Measurements from ENCODE around the gene PIM1.
A peak's percentile ranks its signal among the peaks of the same experiment; 100 is the strongest.
"Not testable (repeated sequence)": the region's sequence is repeated elsewhere in the genome, so short reads cannot be mapped to it uniquely, and the experiment has no call there.

Gene PIM1

DNA sequence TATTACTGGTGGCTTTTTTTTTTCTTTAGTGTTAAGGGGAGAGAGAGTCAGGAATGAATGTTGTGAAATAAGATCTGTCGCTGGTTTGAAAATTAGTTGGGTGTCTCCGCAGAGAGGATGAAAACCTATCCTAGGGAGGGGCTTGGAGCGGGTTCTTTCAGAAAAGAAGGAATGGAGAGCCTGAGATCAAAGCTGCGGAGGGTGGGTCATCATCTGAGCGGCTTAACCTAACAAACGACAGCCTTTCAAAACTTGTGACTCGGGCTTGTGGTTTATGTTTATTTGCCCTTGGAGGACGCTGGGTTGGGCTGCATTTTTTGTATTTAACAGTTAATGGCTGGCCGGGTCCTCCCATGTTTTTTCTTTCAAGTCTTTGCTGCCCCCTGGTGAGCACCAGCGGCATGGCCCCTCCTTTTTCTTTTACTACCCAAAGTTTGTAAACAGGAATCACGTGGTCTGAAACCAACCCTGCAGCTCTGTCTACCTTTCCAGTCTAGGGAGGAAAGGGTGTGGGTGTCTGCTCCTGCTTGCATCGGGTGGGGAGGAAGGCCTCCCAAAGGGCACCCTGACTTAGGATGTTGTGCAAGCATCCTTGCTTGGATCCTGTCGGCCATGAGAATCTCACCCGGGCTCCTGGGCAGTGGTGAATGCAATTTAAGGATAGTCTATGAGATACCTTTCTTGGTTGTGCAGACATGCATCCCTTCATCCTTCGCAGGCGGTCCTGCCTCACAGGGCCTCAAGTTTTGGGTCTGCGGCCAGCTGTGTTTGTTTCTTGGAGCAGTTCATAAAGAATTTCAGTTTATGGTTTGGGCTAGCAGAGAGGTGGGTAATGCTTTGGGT, 2.2 kb downstream of the PIM1 start:
- peak; percentile 56 for DNase-seq

DNA sequence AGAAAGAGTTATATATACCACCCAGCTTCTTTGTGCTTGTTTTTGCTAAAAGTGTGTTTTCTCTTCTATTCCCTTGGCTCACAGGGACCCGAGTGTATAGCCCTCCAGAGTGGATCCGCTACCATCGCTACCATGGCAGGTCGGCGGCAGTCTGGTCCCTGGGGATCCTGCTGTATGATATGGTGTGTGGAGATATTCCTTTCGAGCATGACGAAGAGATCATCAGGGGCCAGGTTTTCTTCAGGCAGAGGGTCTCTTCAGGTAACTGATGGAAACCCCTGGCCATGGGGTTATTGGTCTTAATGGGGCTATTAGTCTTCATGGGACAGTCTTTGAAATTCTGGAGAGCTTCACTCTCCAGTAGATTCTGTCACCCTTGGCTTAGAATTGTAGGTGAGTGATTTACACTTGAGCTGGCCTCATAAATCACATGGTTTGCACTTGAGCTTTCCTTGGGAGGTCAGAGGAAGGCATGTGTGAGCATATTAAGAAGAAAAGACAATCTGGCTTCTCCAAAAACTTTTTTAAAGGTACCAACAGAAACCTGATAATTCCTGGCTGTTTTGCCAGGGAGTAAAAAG, 3.0 kb downstream of the PIM1 start:
- DNase-seq = no peak

DNA sequence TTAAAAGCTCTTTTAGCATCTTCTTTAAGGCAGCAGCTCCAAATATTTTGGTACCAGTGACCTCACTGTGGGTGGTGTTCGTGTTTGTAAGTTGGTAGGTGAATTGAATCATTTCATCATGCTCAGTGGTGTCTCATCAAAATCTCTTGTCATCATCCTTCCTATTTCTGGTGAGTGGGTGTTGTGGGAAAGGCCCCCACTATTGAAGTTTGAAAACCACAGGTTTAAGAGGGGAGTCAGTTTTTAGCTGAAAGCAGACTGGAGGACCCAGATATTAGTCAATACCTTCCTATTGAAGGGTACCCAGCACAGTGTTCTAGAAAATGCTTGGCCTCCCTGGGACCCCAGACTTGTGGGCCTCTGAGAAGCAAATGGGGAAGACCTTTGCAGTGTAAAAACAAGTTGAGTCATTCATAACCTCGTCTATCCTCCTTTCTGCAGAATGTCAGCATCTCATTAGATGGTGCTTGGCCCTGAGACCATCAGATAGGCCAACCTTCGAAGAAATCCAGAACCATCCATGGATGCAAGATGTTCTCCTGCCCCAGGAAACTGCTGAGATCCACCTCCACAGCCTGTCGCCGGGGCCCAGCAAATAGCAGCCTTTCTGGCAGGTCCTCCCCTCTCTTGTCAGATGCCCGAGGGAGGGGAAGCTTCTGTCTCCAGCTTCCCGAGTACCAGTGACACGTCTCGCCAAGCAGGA, 3.7 kb downstream of the PIM1 start:
- no peak for DNase-seq

DNA sequence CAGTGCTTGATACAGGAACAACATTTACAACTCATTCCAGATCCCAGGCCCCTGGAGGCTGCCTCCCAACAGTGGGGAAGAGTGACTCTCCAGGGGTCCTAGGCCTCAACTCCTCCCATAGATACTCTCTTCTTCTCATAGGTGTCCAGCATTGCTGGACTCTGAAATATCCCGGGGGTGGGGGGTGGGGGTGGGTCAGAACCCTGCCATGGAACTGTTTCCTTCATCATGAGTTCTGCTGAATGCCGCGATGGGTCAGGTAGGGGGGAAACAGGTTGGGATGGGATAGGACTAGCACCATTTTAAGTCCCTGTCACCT, 4.2 kb downstream of the PIM1 start:
- DNase-seq = no peak

DNA sequence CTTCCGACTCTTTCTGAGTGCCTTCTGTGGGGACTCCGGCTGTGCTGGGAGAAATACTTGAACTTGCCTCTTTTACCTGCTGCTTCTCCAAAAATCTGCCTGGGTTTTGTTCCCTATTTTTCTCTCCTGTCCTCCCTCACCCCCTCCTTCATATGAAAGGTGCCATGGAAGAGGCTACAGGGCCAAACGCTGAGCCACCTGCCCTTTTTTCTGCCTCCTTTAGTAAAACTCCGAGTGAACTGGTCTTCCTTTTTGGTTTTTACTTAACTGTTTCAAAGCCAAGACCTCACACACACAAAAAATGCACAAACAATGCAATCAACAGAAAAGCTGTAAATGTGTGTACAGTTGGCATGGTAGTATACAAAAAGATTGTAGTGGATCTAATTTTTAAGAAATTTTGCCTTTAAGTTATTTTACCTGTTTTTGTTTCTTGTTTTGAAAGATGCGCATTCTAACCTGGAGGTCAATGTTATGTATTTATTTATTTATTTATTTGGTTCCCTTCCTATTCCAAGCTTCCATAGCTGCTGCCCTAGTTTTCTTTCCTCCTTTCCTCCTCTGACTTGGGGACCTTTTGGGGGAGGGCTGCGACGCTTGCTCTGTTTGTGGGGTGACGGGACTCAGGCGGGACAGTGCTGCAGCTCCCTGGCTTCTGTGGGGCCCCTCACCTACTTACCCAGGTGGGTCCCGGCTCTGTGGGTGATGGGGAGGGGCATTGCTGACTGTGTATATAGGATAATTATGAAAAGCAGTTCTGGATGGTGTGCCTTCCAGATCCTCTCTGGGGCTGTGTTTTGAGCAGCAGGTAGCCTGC, 4.8 kb downstream of the PIM1 start:
- DNase-seq = no peak

DNA sequence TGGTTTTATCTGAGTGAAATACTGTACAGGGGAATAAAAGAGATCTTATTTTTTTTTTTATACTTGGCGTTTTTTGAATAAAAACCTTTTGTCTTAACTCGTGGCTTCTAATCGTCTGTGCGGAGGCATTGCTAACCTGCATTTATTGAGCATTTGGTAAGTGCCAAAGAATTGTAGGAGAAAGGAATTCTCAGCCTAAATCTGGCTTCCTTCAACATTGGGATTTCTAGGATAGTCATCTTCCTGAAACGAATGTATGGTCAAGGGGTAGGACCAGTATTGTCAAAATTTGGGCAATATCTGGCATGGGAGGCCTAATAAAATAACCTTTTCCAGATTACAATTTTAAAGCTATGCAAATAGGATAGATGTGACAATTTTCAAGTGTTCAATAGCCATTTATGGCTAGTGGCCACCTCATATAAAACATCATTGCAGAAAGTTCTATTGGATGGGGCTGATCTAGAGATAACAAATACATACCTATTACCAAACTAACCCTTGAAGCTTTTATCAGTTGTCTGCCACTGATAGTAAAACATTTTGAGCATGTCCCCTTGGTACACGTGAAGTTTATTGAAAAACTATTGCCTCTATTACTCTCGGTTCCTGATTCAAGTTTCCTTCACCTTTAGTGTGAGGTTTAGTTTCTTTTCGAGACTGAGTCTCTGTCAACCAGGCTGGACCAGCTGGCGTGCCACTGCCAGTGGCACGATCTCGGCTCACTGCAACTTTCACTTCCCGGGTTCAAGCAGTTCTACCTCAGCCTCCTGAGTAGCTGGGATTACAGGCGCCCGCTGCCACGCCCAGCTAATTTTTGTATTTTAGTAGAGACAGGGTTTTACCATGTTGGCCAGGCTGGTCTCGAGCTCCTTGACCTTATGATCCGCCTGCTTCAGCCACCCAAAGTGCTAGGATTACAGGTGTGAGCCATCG, 5.6 kb downstream of the PIM1 start:
- no peak for DNase-seq

DNA sequence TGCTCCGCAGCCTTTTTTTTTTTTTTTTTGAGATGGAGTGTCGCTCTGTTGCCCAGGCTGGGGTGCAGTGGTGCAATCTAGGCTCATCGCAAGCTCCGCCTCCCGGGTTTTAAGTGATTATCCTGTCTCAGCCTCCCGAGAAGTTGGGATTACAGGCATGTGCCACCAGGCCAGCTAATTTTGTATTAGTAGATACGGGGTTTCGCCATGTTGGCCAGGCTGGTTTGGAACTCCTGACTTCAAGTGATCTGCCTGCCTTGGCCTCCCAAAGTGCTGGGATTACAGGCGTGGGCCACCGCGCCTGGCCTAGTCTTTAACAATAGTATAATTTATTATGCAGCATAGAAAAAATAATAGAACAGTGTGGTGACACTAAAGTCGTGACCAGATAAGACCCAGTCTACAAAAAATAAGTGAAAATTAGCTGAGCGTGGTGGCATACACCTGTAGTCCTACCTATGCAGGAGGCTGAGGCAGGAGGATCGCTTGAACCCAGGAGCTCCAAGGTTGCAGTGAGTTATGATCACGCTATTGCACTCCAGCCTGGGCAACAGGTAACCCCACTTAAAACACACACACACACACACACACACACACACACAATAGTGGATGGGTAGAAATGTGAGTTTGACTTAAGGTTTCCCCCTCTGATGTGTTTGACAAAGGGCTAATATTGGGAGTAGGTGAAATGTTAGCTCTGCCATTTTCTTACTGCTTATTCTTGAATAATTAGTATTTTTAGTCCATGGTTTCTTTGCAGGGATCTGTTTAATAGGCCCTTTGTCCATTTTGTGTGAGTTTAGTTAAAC, 6.5 kb downstream of the PIM1 start:
- DNase-seq = no peak

DNA sequence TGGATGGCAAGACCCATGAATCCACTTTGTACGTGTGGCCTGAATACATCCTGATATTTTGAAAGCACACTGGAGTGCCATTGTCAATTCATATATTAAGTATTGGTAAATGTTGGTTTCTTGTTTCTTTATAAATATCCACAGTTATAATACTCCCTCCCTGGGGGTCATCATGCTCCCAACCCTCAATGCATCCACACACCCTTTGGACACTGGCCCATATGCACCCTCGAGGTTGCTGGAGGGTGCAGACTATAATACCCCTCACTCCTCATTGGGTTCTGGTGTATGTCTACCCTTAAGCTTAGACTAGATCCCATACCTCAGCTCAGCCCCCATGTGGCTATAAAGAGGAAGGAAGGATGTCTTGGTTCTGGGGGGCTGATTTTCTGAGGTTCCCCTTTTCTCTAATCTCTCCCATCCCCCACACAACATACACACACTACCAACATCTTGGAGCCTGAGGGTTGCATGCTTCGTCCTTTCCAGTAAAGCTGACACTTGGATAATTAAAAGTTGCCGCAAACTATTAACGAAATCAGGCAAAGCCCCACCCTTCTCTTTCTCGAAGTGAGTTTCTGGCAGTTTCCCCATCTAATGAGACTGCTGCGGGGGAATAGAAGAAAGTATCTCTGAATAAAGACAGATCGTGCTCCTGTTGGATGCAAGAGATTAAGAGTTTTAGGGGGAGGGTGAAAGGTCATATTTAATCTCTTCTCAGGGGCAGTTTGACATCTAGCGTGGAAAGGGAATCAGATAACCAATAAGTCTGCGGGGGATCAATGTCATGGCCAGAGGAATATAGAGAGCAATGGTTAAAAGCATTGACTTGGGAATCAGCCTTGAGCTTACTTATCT, 7.4 kb downstream of the PIM1 start:
- DNase-seq = no peak

DNA sequence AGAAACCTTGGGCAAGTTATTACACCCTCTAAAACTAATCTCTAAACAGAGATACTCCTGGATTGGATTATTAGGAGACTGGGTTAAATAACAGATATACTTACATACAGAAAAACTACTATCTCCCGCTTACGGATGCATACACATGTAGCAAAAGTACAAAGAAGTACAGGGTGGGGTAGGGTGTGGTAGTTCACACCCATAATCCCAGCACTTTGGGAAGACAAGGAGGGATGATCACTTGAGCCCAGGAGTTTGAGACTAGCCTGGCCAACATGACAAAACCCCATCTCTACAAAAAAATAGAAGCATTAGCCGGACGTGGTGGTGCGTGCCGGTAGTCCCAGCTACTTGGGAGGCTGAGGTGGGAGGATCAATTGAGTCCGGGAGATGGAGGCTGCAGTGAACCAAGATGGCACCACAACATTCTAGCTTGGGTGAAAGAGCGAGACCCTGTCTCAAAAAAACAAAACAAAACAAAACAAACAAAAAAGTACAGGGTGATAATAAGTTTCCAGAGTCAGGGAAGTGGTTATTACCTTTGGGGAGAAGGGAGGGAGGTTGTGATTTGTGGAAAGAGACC, 8.1 kb downstream of the PIM1 start:
- no peak for DNase-seq

DNA sequence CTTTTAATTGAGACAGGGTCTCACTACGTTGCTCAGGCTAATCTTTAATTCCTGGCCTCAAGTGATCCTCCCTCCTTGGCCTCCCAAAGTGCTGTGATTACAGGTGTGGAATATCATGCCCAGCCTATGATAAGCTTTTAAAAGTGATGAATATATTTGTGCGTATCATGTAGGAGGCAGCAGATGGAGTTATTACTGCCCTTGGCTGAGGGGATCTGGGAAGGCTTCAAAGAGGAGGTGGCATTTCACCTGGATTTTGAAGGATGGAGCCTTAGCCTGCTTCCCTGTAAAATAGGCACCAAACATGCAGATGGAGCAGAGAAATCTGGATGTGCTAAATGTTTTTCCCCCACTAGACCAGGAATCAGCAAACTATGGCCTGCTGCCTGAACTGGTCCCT, 10.1 kb downstream of the PIM1 start:
- no peak for DNase-seq

DNA sequence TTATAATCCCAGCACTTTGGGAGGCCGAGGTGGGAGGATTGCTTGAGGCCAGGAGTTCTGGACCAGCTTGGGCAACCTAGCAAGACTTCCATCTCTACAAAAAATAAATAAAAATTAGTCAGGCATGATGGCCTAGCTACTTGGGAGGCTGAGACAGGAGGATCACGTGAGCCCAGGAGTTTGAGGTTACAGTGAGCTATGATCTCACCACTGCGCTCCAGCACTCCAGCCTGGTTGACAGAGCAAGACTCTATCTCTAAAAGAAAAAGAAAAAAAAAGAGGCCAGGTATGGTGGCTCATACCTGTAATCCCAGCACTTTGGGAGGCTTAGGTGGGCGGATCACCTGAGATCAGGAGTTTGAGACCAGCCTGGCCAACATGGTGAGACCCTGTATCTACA, 10.7 kb downstream of the PIM1 start:
- not testable (repeated sequence) for DNase-seq

DNA sequence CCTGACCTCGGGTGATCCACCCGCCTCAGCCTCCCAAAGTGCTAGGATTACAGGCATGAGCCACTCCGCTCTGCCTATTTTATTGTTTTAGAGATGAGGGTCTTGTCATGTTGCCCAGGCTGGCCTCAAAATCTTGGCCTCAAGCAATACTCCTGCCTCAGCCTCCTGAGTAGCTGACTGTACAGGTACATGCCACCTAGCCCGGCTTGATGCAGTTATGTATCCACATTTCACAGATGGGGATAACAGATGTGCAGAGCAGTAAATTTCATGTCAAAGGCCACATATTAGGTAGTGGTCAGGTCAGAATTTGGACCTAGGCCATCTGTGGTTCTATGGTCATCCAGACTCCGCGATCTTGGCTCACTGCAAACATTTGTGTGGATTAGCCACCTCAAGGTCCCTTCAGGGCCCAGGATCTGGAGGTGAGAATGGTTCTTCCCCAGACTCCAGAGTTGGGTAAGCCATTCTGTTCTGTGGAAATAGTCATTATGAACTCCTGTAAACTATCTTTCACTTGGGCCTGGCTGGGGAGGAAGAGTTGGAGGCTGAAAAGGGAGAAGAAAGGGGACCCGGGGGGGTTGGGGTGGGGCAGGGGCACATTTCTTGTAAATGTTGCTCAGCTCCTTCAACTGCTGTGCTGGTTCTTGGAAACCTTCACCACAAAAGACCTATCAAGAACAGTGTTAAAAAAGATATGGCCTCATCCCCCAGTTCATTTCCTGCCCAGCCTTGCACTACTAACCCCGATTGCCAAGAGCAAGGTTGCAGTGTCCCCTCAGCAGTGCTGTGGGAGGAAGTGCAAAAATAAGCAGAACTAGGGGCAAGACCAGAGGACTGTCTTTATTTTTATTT, 13.0 kb downstream of the PIM1 start:
- DNase-seq = no peak

DNA sequence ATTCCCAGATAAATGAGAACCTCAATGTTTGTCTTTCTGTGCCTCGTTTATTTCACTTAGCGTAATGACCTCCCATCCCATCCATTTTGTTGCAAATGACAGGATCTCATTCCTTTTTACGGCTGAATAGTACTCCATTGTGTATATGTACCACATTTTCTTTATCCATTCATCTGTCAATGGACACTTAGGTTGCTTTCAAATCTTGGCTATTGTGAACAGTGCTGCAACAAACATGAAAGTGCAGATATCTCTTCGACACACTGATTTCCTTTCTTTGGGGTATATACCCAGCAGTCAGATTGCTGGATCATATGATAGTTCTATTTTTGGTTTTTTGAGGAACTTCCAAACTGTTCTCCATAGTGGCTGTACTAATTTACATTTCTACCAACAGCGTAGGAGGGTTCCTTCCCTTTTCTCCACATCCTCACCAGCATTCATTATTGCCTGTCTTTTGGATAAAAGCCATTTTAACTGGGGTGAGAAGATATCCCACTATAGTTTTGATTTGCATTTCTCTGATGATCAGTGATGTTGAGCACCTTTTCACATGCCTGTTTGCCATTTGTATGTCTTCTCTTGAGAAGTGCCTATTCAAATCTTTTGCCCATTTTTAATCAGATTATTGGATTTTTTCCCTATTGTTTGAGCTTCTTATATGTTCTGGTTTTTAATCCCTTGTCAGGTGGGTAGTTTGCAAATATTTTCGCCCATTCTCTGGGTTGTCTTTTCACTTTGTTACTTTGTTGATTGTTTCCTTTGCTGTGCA, 16.2 kb downstream of the PIM1 start:
- DNase-seq = not testable (repeated sequence)

DNA sequence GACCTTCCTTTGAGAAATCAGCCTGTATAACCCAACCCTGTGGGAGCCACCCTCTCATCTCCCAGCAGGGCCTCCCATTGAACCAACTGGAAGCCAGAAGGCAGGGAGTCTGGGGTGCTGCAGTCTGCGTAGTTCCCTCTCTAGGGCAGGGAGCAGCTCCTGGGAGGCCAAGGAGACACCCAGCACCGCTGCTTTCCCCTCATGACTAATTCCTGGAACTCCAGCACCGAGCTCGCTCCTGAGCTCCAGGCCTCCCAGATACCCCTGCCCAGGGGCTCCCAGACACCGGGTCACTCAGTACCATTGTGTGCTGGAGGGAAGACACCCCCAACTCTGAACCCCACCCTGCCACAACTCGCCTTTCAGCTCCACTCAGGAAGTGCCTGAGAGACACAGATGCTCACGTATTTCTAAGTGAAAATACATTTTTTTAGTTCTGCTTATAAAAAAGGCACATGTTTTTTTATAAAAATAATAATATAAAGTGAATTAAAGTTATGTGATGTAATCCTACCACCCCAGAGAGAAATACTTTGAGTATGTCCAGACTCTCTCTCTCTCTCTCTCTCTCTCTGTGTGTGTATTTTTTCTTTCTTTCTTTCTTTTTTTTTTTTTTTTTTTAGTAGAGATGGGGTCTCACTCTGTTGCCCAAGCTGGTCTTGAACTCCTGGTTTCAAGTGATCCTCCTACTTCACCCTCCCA, 17.5 kb downstream of the PIM1 start:
- DNase-seq = no peak

DNA sequence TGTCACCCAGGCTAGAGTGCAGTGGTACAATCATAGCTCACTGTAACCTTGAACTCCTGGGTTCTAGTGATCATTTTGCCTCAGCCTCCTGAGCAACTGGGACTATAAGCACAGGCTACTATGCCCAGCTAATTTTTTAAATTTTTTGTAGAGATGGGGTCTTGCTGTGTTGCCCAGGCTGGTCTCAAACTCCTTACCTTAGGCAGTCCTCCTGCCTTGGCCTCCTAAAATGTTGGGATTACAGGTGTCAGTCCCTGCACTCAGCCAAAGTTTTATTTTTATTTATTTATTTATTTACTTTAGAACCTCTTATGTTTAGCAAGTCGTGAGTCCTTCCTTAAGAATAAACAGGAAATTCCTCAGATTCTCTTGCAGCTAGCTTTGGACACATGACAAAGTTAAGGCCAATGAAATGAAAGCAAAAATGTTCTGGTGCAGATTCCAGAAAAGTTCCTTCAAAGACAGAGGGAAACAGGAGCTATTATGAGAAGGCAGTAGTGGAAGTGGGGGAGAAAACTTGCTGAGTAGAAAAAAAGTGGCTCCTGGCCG, 19.1 kb downstream of the PIM1 start:
- no peak for DNase-seq

DNA sequence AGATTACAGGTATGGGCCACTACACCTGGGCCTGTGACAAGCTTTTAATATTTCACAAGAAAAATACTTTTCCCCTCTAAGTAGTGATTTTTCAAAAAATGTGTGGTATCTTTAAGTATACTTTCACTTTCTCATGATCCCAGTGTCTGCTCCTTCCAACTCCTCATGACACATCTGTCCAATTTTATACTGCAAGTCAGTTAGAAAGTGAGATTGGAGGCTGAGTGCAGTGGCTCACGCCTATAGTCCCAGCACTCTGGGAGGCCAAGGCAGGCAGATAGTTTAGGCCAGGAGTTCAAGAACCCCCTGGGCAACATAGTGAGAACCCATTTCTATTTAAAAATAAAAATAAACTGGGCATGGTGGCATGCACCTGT, 20.2 kb downstream of the PIM1 start:
- no peak for DNase-seq

DNA sequence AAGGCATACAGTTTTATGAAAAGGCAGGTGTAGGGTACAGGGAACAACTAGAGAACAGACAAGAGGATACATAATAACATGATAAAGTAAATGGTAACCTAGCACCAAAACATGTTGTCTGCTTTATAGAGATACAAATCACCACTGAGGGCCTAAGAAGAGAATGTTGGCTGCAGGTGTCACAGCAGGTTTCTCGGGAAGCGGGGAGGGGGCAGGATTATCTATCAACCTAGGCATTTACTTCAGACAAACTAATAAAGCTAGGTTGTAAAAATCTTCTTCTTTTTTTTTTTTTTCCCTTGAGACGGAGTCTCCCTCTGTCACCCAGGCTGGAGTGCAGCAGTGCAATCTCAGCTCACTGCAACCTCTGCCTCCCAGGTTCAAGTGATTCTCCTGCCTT, 22.7 kb downstream of the PIM1 start:
- DNase-seq = no peak

Measured in NCI-H1436 treated with DMSO at 0.1 percent for 48 hours (cell line).